Mesendoderm (in vitro differentiated cells): ENCODE data around the gene CCDC27. TPM values are rescaled to one million over a fixed set of nuclear protein-coding genes. Genes with fewer than 3 reads are reported as not detected.
A peak's percentile ranks its signal among the peaks of the same experiment; 100 is the strongest.

ENCODE experiments used
- DNase-seq: peaks from one replicate; pipeline ENCODE4 v3.0.0; 2013
- H2AK5ac ChIP-seq: 2 replicates; pipeline ENCODE4 v1.6.1; 2013; ENCODE audit warnings: low read length, inconsistent platforms
- H2BK120ac ChIP-seq: 2 replicates; pipeline ENCODE4 v1.6.1; 2013; ENCODE audit warnings: low read depth, mild to moderate bottlenecking, low read length, moderate library complexity, mixed read lengths
- H2BK15ac ChIP-seq: replicated peaks from 2 replicates; pipeline ENCODE4 v1.6.1; 2013; ENCODE audit warnings: low read depth, mild to moderate bottlenecking, moderate library complexity
- H2BK5ac ChIP-seq: 2 replicates; pipeline ENCODE4 v1.6.1; 2013; ENCODE audit warnings: low read length, inconsistent platforms
- H3K18ac ChIP-seq: 2 replicates; pipeline ENCODE4 v1.6.1; 2013; ENCODE audit warnings: mild to moderate bottlenecking, low read length, mixed read lengths
- H3K23ac ChIP-seq: one replicate; pipeline ENCODE4 v1.6.1; 2013; ENCODE audit warnings: low read length
- H3K27ac ChIP-seq: 2 replicates; pipeline ENCODE4 v1.5.1; 2013; ENCODE audit warnings: low read depth, mild to moderate bottlenecking, inconsistent platforms, low read length, moderate library complexity
- H3K27me3 ChIP-seq: 2 replicates; pipeline ENCODE4 v1.6.1; 2013; ENCODE audit warnings: low read length, control low read depth, mild to moderate bottlenecking, inconsistent platforms; ENCODE audit not compliant: insufficient read depth, poor library complexity
- H3K36me3 ChIP-seq: 2 replicates; pipeline ENCODE4 v1.6.1; 2013; ENCODE audit warnings: low read length, inconsistent platforms; ENCODE audit not compliant: control insufficient read depth, insufficient read depth
- H3K4ac ChIP-seq: one replicate; pipeline ENCODE4 v1.6.1; 2013; ENCODE audit warnings: low read depth, mild to moderate bottlenecking, low read length, moderate library complexity
- H3K4me1 ChIP-seq: 2 replicates; pipeline ENCODE4 v1.6.1; 2013; ENCODE audit warnings: low read depth, low read length, inconsistent platforms; ENCODE audit not compliant: control insufficient read depth
- H3K4me2 ChIP-seq: 2 replicates; pipeline ENCODE4 v1.6.1; 2013; ENCODE audit warnings: low read length
- H3K4me3 ChIP-seq: 2 replicates; pipeline ENCODE4 v1.5.1; 2013; ENCODE audit warnings: mild to moderate bottlenecking, low read length
- H3K56ac ChIP-seq: one replicate; pipeline ENCODE4 v1.6.1; 2013; ENCODE audit warnings: low read length
- H3K79me1 ChIP-seq: 2 replicates; pipeline ENCODE4 v1.6.1; 2013; ENCODE audit warnings: low read length, inconsistent platforms
- H3K79me2 ChIP-seq: 2 replicates; pipeline ENCODE4 v1.6.1; 2013; ENCODE audit warnings: mild to moderate bottlenecking, low read length; ENCODE audit not compliant: control insufficient read depth, insufficient read depth
- H3K9ac ChIP-seq: 2 replicates; pipeline ENCODE4 v1.6.1; 2013; ENCODE audit warnings: low read length, inconsistent platforms
- H4K5ac ChIP-seq: one replicate; pipeline ENCODE4 v1.6.1; 2013; ENCODE audit warnings: low read length
- H4K8ac ChIP-seq: one replicate; pipeline ENCODE4 v1.6.1; 2013; ENCODE audit warnings: low read depth, mild to moderate bottlenecking, control low read depth, low read length, moderate library complexity
- WGBS: extraction: QIAGEN DNeasy Blood & Tissue Kit; methylation state at CpG from one replicate; pipeline ENCODE4 v1.1.7; 2013; ENCODE audit warnings: low lambda C conversion rate, missing lambda C conversion rate; ENCODE audit not compliant: insufficient coverage; ENCODE audit errors: extremely low coverage; 5-methylcytosine and 5-hydroxymethylcytosine counted together
- polyA plus RNA-seq, 2 experiments: library from polyadenylated mRNA; stranded (reverse); fragments of 200-250 nt; gene quantifications; one replicate each; pipeline ENCODE4 v1.2.3, GENCODE V29; 2013

Gene CCDC27
- polyA plus RNA-seq (2013, experiment 1 of 2): not detected
- not detected for polyA plus RNA-seq (2013, experiment 2 of 2)

DNA sequence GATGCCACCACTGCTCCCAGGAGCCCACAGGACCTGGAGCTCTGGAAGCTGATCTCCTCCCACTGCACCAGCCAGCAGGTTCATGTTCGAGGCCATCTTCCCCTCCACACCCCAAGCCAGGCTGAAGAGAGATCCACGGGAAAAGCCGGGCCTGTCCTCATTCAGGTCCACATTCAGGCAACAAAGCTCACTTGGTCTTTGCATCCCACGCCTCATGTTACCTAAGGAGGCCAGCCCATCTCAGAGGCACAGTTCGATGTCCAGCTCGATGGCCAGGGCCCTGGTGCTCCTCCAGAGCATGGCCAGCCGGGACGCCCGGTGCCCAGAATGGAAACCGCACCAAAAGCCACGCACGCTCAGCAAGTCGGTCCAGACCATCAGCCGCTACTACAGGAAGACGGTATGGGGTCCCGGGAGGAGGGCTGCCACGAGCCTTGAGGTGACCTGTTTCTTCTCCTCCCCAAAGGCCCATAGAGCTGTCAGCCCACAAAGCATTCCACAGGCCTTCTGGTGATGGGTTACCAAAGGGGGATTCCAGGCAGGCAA is at the start of gene CCDC27:
Gene CCDC27 (plus strand): TSS at position 51 of the 546 bp plus-strand sequence. CDS start 32 bp downstream, at position 83.
- no peaks in the 10 kb centered on the region for H3K4me1 ChIP-seq
- no peak within 1 kb of the TSS for H3K56ac ChIP-seq
- H2BK5ac ChIP-seq: no peak within 1 kb of the TSS
- no peak within 1 kb of the TSS for H2AK5ac ChIP-seq
- no peaks in the 10 kb centered on the region for H3K79me1 ChIP-seq
- H3K36me3 ChIP-seq: no peaks in the 10 kb centered on the region
- H2BK120ac ChIP-seq: no peak within 1 kb of the TSS
- no peak within 1 kb of the TSS for H4K8ac ChIP-seq
- no peaks in the 10 kb centered on the region for H3K79me2 ChIP-seq
- no peak within 1 kb of the TSS for H3K23ac ChIP-seq
- no peak within 1 kb of the TSS for H3K4me3 ChIP-seq
- no peak within 1 kb of the TSS for H3K18ac ChIP-seq
- H2BK15ac ChIP-seq: no peak within 1 kb of the TSS
- no peak within 1 kb of the TSS for H3K27ac ChIP-seq
- H4K5ac ChIP-seq: no peak within 1 kb of the TSS
- no CpG with 5 or more reads among the region's 17 CpGs for WGBS
- no peak within 1 kb of the TSS for H3K4me2 ChIP-seq
- DNase-seq: no peak
- H3K4ac ChIP-seq: no peak within 1 kb of the TSS
- H3K27me3 ChIP-seq: no peaks in the 10 kb centered on the region
- H3K9ac ChIP-seq: no peak within 1 kb of the TSS

DNA sequence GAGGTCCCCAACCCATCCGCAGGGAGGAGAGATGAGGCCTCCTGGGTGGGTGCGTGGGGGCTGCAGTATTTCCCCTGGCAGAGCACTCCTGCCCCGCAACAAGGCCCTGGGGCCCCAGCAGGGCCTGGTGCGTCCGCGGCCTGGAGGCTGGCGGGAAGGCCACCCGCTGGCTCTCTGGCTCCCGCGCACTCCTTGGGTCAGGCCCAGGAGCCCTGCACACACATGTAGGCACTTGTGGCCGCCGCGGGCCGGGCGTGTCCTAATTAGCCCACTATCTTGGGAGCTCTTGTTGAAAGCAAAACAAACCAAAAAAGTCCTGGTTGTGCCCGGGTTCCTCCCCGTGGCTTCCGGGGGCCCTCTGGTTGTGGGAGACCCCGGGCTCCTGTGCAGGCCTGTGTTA is 49.7 kb upstream of the CCDC27 start:
- no peak overlapping the region for H3K56ac ChIP-seq
- H3K18ac ChIP-seq: no peak overlapping the region
- H3K4me1 ChIP-seq: no peaks in the 10 kb centered on the region
- H3K79me2 ChIP-seq: no peaks in the 10 kb centered on the region
- no peaks in the 10 kb centered on the region for H3K36me3 ChIP-seq
- no peak overlapping the region for H2BK5ac ChIP-seq
- H3K9ac ChIP-seq: no peak overlapping the region
- no peak overlapping the region for H2AK5ac ChIP-seq
- H3K4me3 ChIP-seq: no peak overlapping the region
- H3K4ac ChIP-seq: no peak overlapping the region
- H2BK120ac ChIP-seq: no peak overlapping the region
- no peak overlapping the region for H2BK15ac ChIP-seq
- H3K79me1 ChIP-seq: no peaks in the 10 kb centered on the region
- H4K5ac ChIP-seq: no peak overlapping the region
- DNase-seq: no peak
- no peak overlapping the region for H4K8ac ChIP-seq
- no peak overlapping the region for H3K4me2 ChIP-seq
- no peaks in the 10 kb centered on the region for H3K27me3 ChIP-seq
- WGBS: no CpG with 5 or more reads among the region's 19 CpGs
- H3K27ac ChIP-seq: no peak overlapping the region
- no peak overlapping the region for H3K23ac ChIP-seq

DNA sequence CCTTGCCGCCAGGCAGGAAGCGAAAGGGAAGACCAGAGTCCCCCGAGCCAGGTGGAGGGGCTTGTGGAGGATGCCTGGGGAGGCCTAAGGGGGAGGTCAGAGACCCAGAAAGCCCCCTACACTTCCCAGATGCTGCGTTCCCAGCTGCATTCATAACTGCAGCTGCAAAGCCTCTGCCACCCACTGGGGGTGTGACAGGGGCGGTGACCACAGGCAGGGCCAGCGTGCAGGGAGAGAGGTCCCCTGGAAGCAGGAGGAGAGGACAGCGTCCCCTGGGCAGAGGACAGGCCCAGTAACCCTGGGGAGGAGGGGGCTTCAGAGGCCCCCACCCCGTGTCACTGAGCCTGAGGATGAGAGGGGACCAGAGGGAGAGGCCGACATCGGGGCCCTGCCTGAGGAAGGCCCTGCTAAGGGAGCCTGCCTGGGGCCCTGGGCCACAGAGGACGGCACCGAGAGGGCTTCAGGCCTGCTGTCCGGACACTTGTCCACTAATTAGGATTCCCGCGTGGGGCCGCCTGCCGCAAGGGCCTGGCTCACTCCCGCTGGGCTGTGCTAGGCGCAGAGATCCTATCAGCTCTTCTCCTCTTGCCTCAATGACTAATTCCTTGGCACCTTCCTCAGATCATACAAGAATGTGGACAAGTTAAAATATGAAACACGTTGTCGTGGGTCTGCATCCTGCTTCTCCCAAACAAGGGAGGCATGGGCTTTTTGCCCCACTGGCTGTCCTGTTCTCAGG is 49.1 kb upstream of the CCDC27 start:
- Histone ChIP-seq H3K4me3 (no peak overlapping the region), H3K79me2 (no peaks in the 10 kb centered on the region), H3K79me1 (no peaks in the 10 kb centered on the region), H2BK15ac (no peak overlapping the region), H4K5ac (no peak overlapping the region), H3K18ac (no peak overlapping the region), H3K27me3 (no peaks in the 10 kb centered on the region), H3K27ac (no peak overlapping the region), H3K4me2 (no peak overlapping the region), H2BK5ac (no peak overlapping the region), H3K56ac (no peak overlapping the region), H2AK5ac (no peak overlapping the region), H3K4ac (no peak overlapping the region), H3K9ac (no peak overlapping the region), H2BK120ac (no peak overlapping the region), H4K8ac (no peak overlapping the region), H3K36me3 (no peaks in the 10 kb centered on the region), H3K23ac (no peak overlapping the region), H3K4me1 (no peaks in the 10 kb centered on the region)
- DNase-seq: no peak
- WGBS: no CpG with 5 or more reads among the region's 21 CpGs

DNA sequence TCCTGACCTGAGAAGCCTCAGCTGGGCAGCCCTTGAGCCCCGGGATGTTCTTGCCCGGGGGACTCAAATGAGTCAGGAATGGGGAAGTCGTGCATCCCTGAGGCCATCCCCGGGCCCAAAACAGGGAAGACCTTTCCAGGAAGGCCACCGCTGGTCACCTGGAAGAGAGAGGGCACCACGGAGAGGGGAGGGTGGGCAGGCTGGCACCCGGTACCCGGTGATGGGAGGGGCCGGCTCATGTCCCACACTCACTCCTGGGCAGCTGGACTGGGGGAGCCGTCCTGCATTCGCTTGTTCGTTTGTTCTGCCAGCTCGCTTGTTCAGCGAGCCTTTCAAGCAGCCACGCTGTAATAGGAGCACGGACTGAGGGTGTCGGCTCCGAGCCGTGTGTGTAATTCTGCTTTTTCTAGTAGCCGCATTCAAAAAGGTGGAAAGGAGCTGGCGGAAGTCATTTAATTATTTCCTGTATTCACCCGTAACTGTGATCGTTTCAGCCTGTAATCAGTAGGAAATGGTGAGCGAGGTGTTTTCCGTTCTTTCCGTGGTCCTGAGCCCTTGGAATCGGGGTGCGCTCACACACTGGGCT is 48.4 kb upstream of the CCDC27 start:
- Histone ChIP-seq H3K9ac (no peak overlapping the region), H3K36me3 (no peaks in the 10 kb centered on the region), H3K4me2 (no peak overlapping the region), H3K4me1 (no peaks in the 10 kb centered on the region), H3K27me3 (no peaks in the 10 kb centered on the region), H4K5ac (no peak overlapping the region), H4K8ac (no peak overlapping the region), H2BK5ac (no peak overlapping the region), H2AK5ac (no peak overlapping the region), H2BK120ac (no peak overlapping the region), H3K18ac (no peak overlapping the region), H3K56ac (no peak overlapping the region), H2BK15ac (no peak overlapping the region), H3K23ac (peak overlapping the region; percentile 15), H3K4ac (no peak overlapping the region), H3K79me2 (no peaks in the 10 kb centered on the region), H3K4me3 (no peak overlapping the region), H3K27ac (no peak overlapping the region), H3K79me1 (no peaks in the 10 kb centered on the region)
- no peak for DNase-seq
- WGBS: no CpG with 5 or more reads among the region's 28 CpGs

DNA sequence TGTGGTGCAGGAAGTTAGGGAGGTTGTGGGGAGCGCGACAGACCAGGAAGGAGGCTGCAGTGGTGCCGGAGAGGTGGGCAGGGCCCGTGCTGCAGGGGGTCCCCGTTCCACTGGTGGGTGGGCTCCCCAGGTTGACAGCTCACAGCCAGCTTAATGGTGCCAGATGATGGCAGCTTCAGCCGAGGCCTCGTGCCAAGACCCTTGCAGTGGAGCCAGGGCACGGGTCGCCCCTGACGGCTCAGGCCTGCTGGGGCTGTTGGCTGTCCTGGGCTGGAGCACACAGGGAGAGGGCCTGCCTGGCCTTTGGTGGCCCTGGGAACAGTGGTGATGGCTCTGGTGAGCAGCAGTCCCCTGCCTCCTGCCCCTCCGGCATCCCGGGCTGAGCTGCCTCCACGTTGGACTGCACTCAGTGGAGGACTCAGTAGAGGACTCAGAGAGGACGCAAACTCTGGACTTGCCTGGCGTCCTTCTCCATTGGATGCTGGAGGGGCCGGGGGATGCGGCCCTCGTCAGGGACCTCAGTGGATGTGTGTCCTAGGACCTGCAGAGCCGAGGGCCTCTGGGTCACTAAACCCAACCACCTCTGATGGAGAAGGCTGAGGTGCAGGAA is 46.8 kb upstream of the CCDC27 start:
- Histone ChIP-seq H3K4me1 (no peaks in the 10 kb centered on the region), H3K79me2 (no peaks in the 10 kb centered on the region), H3K4ac (no peak overlapping the region), H4K5ac (no peak overlapping the region), H4K8ac (no peak overlapping the region), H3K56ac (no peak overlapping the region), H2BK15ac (no peak overlapping the region), H3K4me3 (no peak overlapping the region), H3K27ac (no peak overlapping the region), H3K79me1 (no peaks in the 10 kb centered on the region), H3K23ac (no peak overlapping the region), H3K36me3 (no peaks in the 10 kb centered on the region), H2AK5ac (no peak overlapping the region), H3K9ac (no peak overlapping the region), H2BK5ac (no peak overlapping the region), H3K27me3 (no peaks in the 10 kb centered on the region), H2BK120ac (no peak overlapping the region), H3K18ac (no peak overlapping the region), H3K4me2 (no peak overlapping the region)
- DNase-seq: no peak
- no CpG with 5 or more reads among the region's 19 CpGs for WGBS
